WTC11 (cell line): Measurements from ENCODE around the gene NLRP4. TPM values are rescaled to one million over a fixed set of nuclear protein-coding genes. Genes with fewer than 3 reads are reported as not detected.

Experiments
- ATAC-seq: fragments of 200-7000 bp; cut with Tn5 transposase; 2 replicates; pipeline ENCODE4 v1.10.0; 2021; ENCODE audit warnings: mild to moderate bottlenecking, moderate library complexity
- CTCF ChIA-PET: fragments of 300-600 bp; sonication (Branson Sonifier 250); formaldehyde crosslinking; loops from one replicate; lab custom pipeline; 2021; ENCODE audit warnings: antibody characterized with exemption; lab: Charles Lee
- POLR2A ChIA-PET: fragments of 350-600 bp; sonication (Branson Sonifier 250); formaldehyde crosslinking; loops from one replicate; lab custom pipeline; 2021; ENCODE audit warnings: antibody characterized with exemption; lab: Charles Lee
- DNase-seq: peaks from one replicate; pipeline ENCODE4 v3.0.0; 2021; ENCODE audit warnings: low spot score
- H3K27ac Mint-ChIP-seq: 2 replicates; pipeline ENCODE4 v1.8.0; 2021; ENCODE audit warnings: mixed read lengths
- H3K27me3 Mint-ChIP-seq: 2 replicates; pipeline ENCODE4 v1.8.0; 2021; ENCODE audit warnings: low read depth, mild to moderate bottlenecking, moderate library complexity, mixed read lengths
- H3K36me3 Mint-ChIP-seq: 2 replicates; pipeline ENCODE4 v1.8.0; 2021; ENCODE audit warnings: mixed read lengths
- H3K4me1 Mint-ChIP-seq: 2 replicates; pipeline ENCODE4 v1.8.0; 2022; ENCODE audit warnings: mixed read lengths
- H3K4me3 Mint-ChIP-seq: 2 replicates; pipeline ENCODE4 v1.8.0; 2021; ENCODE audit warnings: mild to moderate bottlenecking, moderate library complexity, mixed read lengths
- H3K9me3 Mint-ChIP-seq: 2 replicates; pipeline ENCODE4 v1.8.0; 2021; ENCODE audit warnings: mixed read lengths
- EMX1 ChIP-seq: fragments of 250-450 bp; sonication (Bioruptor Pico); IDR thresholded peaks from 2 replicates; pipeline ENCODE4 v1.8.0; 2021; ENCODE audit warnings: mild to moderate bottlenecking
- ESRRA ChIP-seq: sonication (generic); formaldehyde crosslinking; IDR thresholded peaks from 2 replicates; pipeline ENCODE4 v1.8.1; 2022; ENCODE audit warnings: mild to moderate bottlenecking, missing genetic modification reagents, borderline replicate concordance
- FOXP1 ChIP-seq: sonication (generic); formaldehyde crosslinking; IDR thresholded peaks from 2 replicates; pipeline ENCODE4 v1.8.0; 2022; ENCODE audit warnings: missing genetic modification reagents, mild to moderate bottlenecking, moderate library complexity, borderline replicate concordance
- GRHL2 ChIP-seq: fragments of 250-450 bp; sonication (Bioruptor Pico); IDR thresholded peaks from 2 replicates; pipeline ENCODE4 v1.8.0; 2022; ENCODE audit warnings: mild to moderate bottlenecking, moderate library complexity; ENCODE audit not compliant: insufficient replicate concordance, severe bottlenecking
- GTF2I ChIP-seq: fragments of 250-450 bp; sonication (Bioruptor Pico); conservative IDR thresholded peaks from 2 replicates; pipeline ENCODE4 v1.4.0; 2021; ENCODE audit warnings: mild to moderate bottlenecking
- HMGA2 ChIP-seq: fragments of 250-450 bp; sonication (Bioruptor Pico); IDR thresholded peaks from 2 replicates; pipeline ENCODE4 v1.4.0; 2021; ENCODE audit warnings: mild to moderate bottlenecking, moderate library complexity
- JUN ChIP-seq: sonication (generic); formaldehyde crosslinking; IDR thresholded peaks from 2 replicates; pipeline ENCODE4 v1.8.0; 2023; ENCODE audit warnings: mild to moderate bottlenecking, missing genetic modification reagents
- NFYB ChIP-seq: sonication (generic); formaldehyde crosslinking; conservative IDR thresholded peaks from 2 replicates; pipeline ENCODE4 v1.8.0; 2022; ENCODE audit warnings: low read depth, missing genetic modification reagents
- NR1H2 ChIP-seq: sonication (generic); formaldehyde crosslinking; IDR thresholded peaks from 2 replicates; pipeline ENCODE4 v1.9.0; 2021; ENCODE audit warnings: mild to moderate bottlenecking, moderate library complexity, missing genetic modification reagents
- NR2C2 ChIP-seq: sonication (generic); formaldehyde crosslinking; IDR thresholded peaks from 2 replicates; pipeline ENCODE4 v1.8.0; 2022; ENCODE audit warnings: mild to moderate bottlenecking, missing genetic modification reagents
- ZNF138 ChIP-seq: sonication (generic); formaldehyde crosslinking; conservative IDR thresholded peaks from 2 replicates; pipeline ENCODE4 v1.8.1; 2022; ENCODE audit warnings: mild to moderate bottlenecking, moderate library complexity, missing genetic modification reagents
- ZNF232 ChIP-seq: sonication (generic); formaldehyde crosslinking; IDR thresholded peaks from 2 replicates; pipeline ENCODE4 v1.8.0; 2022; ENCODE audit warnings: mild to moderate bottlenecking, missing genetic modification reagents
- ZNF671 ChIP-seq: fragments of 250-450 bp; sonication (Bioruptor Pico); IDR thresholded peaks from 2 replicates; pipeline ENCODE4 v1.8.0; 2021; ENCODE audit warnings: mild to moderate bottlenecking
- total RNA-seq: library from RNA; stranded (reverse); gene quantifications from 3 replicates; pipeline ENCODE4 v1.2.3, GENCODE V29; 2021
- TF ChIP-seq, protein P1 (sequence below): sonication (generic); formaldehyde crosslinking; IDR thresholded peaks from 2 replicates; pipeline ENCODE4 v1.8.1; 2022; ENCODE audit warnings: missing genetic modification reagents, borderline replicate concordance
- TF ChIP-seq, protein P2 (sequence below): fragments of 250-450 bp; sonication (Bioruptor Pico); IDR thresholded peaks from 2 replicates; pipeline ENCODE4 v2.1.2; 2022; ENCODE audit warnings: mild to moderate bottlenecking, moderate library complexity
- TF ChIP-seq, protein P3 (sequence below): fragments of 200-600 bp; IDR thresholded peaks from 2 replicates; pipeline ENCODE4 v1.8.0; 2022; ENCODE audit warnings: antibody characterized with exemption
- TF ChIP-seq, protein P4 (sequence below): sonication (generic); formaldehyde crosslinking; IDR thresholded peaks from 2 replicates; pipeline ENCODE4 v1.8.1; 2023; ENCODE audit warnings: mild to moderate bottlenecking, missing genetic modification reagents
- TF ChIP-seq, protein P5 (sequence below): sonication (generic); formaldehyde crosslinking; IDR thresholded peaks from 2 replicates; pipeline ENCODE4 v1.8.1; 2022; ENCODE audit warnings: mild to moderate bottlenecking, missing genetic modification reagents, moderate library complexity, borderline replicate concordance
- TF ChIP-seq, protein P6 (sequence below): fragments of 250-450 bp; sonication (Bioruptor Pico); IDR thresholded peaks from 2 replicates; pipeline ENCODE4 v1.8.0; 2021; ENCODE audit warnings: mild to moderate bottlenecking
- TF ChIP-seq, protein P7 (sequence below): sonication (generic); formaldehyde crosslinking; IDR thresholded peaks from 2 replicates; pipeline ENCODE4 v1.8.1; 2023; ENCODE audit warnings: mild to moderate bottlenecking, missing genetic modification reagents, borderline replicate concordance
- TF ChIP-seq, protein P8 (sequence below): sonication (generic); formaldehyde crosslinking; IDR thresholded peaks from 2 replicates; pipeline ENCODE4 v1.8.1; 2023; ENCODE audit warnings: mild to moderate bottlenecking, missing genetic modification reagents
- TF ChIP-seq, protein P9 (sequence below): sonication (generic); formaldehyde crosslinking; IDR thresholded peaks from 2 replicates; pipeline ENCODE4 v1.8.0; 2023; ENCODE audit warnings: missing genetic modification reagents

NLRP4 gene
- total RNA-seq, 1 experiment from 2014 or later, result not detected

DNA sequence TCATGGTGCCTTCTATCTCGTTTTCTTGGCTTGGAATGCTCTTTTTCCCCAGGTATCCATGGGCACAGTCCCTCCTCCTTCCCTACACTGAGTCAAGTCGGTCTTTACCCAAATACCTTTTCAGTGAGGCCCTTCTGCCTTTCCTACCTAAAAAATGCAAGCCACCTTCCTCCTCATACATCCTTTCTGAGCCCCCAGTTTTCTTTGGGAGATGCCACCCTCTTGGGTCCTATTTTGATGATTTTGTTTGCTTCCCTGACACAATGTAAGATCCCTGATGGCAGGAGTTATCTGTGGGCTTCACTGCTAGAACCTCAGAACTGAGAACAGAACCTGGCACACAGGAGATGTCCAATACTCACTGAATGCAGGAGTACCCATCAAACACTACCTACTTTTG lies 73.5 kb downstream of the NLRP4 start (continued):
- TF ChIP-seq, protein P1, sequence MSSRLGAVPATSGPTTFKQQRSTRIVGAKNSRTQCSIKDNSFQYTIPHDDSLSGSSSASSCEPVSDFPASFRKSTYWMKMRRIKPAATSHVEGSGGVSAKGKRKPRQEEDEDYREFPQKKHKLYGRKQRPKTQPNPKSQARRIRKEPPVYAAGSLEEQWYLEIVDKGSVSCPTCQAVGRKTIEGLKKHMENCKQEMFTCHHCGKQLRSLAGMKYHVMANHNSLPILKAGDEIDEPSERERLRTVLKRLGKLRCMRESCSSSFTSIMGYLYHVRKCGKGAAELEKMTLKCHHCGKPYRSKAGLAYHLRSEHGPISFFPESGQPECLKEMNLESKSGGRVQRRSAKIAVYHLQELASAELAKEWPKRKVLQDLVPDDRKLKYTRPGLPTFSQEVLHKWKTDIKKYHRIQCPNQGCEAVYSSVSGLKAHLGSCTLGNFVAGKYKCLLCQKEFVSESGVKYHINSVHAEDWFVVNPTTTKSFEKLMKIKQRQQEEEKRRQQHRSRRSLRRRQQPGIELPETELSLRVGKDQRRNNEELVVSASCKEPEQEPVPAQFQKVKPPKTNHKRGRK (CRISPR knock-in tag), result no peak
- TF ChIP-seq, protein P2, sequence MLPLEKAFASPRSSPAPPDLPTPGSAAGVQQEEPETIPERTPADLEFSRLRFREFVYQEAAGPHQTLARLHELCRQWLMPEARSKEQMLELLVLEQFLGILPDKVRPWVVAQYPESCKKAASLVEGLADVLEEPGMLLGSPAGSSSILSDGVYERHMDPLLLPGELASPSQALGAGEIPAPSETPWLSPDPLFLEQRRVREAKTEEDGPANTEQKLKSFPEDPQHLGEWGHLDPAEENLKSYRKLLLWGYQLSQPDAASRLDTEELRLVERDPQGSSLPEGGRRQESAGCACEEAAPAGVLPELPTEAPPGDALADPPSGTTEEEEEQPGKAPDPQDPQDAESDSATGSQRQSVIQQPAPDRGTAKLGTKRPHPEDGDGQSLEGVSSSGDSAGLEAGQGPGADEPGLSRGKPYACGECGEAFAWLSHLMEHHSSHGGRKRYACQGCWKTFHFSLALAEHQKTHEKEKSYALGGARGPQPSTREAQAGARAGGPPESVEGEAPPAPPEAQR (CRISPR knock-in tag), result no peak

DNA sequence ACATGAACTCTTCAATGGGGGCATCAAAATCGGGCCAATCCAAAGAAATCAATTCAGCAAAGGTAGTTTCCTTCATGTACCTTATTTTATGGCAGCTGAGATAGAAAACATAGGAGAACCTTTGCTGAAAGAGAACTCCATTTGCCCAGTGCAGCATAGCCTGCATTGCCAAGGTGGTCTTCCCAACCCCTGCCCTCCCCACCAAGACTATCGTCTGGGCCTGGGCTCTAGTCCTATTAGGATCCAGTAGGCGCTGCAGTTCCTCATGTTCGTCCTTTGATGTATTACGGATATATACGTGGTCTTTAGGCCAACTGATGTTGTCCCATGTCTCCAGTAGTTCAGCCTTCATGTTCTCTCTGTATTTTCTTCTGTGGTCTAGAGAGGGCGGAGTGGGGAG lies 76.6 kb downstream of the NLRP4 start:
- ATAC-seq (no peak), DNase-seq (no peak)
- ChIA-PET POLR2A (no interaction called here), CTCF (no interaction called here)
- Mint-ChIP-seq H3K4me3 (no peak overlapping the region), H3K4me1 (no peaks in the 10 kb centered on the region), H3K27me3 (peaks cover 10% of the 10 kb centered on the region), H3K27ac (no peak overlapping the region), H3K36me3 (peaks cover 72% of the 10 kb centered on the region), H3K9me3 (peaks cover 99% of the 10 kb centered on the region)
- no peak for TF ChIP-seq HMGA2 (CRISPR knock-in tag)
- TF ChIP-seq ESRRA (CRISPR knock-in tag), result no peak
- TF ChIP-seq NR2C2 (CRISPR knock-in tag), result no peak
- TF ChIP-seq, protein P3, sequence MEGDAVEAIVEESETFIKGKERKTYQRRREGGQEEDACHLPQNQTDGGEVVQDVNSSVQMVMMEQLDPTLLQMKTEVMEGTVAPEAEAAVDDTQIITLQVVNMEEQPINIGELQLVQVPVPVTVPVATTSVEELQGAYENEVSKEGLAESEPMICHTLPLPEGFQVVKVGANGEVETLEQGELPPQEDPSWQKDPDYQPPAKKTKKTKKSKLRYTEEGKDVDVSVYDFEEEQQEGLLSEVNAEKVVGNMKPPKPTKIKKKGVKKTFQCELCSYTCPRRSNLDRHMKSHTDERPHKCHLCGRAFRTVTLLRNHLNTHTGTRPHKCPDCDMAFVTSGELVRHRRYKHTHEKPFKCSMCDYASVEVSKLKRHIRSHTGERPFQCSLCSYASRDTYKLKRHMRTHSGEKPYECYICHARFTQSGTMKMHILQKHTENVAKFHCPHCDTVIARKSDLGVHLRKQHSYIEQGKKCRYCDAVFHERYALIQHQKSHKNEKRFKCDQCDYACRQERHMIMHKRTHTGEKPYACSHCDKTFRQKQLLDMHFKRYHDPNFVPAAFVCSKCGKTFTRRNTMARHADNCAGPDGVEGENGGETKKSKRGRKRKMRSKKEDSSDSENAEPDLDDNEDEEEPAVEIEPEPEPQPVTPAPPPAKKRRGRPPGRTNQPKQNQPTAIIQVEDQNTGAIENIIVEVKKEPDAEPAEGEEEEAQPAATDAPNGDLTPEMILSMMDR, result no peak
- no peak for TF ChIP-seq GTF2I (CRISPR knock-in tag)
- TF ChIP-seq, protein P4, sequence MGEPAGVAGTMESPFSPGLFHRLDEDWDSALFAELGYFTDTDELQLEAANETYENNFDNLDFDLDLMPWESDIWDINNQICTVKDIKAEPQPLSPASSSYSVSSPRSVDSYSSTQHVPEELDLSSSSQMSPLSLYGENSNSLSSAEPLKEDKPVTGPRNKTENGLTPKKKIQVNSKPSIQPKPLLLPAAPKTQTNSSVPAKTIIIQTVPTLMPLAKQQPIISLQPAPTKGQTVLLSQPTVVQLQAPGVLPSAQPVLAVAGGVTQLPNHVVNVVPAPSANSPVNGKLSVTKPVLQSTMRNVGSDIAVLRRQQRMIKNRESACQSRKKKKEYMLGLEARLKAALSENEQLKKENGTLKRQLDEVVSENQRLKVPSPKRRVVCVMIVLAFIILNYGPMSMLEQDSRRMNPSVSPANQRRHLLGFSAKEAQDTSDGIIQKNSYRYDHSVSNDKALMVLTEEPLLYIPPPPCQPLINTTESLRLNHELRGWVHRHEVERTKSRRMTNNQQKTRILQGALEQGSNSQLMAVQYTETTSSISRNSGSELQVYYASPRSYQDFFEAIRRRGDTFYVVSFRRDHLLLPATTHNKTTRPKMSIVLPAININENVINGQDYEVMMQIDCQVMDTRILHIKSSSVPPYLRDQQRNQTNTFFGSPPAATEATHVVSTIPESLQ, result no peak
- no peak for TF ChIP-seq FOXP1 (CRISPR knock-in tag)
- TF ChIP-seq, protein P5, sequence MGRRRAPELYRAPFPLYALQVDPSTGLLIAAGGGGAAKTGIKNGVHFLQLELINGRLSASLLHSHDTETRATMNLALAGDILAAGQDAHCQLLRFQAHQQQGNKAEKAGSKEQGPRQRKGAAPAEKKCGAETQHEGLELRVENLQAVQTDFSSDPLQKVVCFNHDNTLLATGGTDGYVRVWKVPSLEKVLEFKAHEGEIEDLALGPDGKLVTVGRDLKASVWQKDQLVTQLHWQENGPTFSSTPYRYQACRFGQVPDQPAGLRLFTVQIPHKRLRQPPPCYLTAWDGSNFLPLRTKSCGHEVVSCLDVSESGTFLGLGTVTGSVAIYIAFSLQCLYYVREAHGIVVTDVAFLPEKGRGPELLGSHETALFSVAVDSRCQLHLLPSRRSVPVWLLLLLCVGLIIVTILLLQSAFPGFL, result no peak
- TF ChIP-seq, protein P6, sequence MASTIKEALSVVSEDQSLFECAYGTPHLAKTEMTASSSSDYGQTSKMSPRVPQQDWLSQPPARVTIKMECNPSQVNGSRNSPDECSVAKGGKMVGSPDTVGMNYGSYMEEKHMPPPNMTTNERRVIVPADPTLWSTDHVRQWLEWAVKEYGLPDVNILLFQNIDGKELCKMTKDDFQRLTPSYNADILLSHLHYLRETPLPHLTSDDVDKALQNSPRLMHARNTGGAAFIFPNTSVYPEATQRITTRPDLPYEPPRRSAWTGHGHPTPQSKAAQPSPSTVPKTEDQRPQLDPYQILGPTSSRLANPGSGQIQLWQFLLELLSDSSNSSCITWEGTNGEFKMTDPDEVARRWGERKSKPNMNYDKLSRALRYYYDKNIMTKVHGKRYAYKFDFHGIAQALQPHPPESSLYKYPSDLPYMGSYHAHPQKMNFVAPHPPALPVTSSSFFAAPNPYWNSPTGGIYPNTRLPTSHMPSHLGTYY (CRISPR knock-in tag), result no peak
- no peak for TF ChIP-seq ZNF671
- no peak for TF ChIP-seq ZNF138
- no peak for TF ChIP-seq EMX1 (CRISPR knock-in tag)
- no peak for TF ChIP-seq NR1H2 (CRISPR knock-in tag)
- no peak for TF ChIP-seq JUN (CRISPR knock-in tag)
- no peak for TF ChIP-seq ZNF232 (CRISPR knock-in tag)
- TF ChIP-seq, protein P7, sequence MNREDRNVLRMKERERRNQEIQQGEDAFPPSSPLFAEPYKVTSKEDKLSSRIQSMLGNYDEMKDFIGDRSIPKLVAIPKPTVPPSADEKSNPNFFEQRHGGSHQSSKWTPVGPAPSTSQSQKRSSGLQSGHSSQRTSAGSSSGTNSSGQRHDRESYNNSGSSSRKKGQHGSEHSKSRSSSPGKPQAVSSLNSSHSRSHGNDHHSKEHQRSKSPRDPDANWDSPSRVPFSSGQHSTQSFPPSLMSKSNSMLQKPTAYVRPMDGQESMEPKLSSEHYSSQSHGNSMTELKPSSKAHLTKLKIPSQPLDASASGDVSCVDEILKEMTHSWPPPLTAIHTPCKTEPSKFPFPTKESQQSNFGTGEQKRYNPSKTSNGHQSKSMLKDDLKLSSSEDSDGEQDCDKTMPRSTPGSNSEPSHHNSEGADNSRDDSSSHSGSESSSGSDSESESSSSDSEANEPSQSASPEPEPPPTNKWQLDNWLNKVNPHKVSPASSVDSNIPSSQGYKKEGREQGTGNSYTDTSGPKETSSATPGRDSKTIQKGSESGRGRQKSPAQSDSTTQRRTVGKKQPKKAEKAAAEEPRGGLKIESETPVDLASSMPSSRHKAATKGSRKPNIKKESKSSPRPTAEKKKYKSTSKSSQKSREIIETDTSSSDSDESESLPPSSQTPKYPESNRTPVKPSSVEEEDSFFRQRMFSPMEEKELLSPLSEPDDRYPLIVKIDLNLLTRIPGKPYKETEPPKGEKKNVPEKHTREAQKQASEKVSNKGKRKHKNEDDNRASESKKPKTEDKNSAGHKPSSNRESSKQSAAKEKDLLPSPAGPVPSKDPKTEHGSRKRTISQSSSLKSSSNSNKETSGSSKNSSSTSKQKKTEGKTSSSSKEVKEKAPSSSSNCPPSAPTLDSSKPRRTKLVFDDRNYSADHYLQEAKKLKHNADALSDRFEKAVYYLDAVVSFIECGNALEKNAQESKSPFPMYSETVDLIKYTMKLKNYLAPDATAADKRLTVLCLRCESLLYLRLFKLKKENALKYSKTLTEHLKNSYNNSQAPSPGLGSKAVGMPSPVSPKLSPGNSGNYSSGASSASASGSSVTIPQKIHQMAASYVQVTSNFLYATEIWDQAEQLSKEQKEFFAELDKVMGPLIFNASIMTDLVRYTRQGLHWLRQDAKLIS, result no peak
- TF ChIP-seq, protein P8, sequence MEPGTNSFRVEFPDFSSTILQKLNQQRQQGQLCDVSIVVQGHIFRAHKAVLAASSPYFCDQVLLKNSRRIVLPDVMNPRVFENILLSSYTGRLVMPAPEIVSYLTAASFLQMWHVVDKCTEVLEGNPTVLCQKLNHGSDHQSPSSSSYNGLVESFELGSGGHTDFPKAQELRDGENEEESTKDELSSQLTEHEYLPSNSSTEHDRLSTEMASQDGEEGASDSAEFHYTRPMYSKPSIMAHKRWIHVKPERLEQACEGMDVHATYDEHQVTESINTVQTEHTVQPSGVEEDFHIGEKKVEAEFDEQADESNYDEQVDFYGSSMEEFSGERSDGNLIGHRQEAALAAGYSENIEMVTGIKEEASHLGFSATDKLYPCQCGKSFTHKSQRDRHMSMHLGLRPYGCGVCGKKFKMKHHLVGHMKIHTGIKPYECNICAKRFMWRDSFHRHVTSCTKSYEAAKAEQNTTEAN (CRISPR knock-in tag), result no peak
- no peak for TF ChIP-seq GRHL2 (CRISPR knock-in tag)
- no peak for TF ChIP-seq NFYB (CRISPR knock-in tag)
- TF ChIP-seq, protein P9, sequence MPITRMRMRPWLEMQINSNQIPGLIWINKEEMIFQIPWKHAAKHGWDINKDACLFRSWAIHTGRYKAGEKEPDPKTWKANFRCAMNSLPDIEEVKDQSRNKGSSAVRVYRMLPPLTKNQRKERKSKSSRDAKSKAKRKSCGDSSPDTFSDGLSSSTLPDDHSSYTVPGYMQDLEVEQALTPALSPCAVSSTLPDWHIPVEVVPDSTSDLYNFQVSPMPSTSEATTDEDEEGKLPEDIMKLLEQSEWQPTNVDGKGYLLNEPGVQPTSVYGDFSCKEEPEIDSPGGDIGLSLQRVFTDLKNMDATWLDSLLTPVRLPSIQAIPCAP, result no peak
